ENCODE measurements around the gene ITGB1. TPM values are rescaled to one million over a fixed set of nuclear protein-coding genes. Genes with fewer than 3 reads are reported as not detected.

ITGB1 gene
- total and polyA plus RNA-seq, 2 of the 8 experiments (the other 6 are each of a cell fraction or from before 2014, with no cell fraction given) = 82.7 to 321 TPM

GRCh38 chr10:32909456-32909855 lies 48.6 kb downstream of the ITGB1 start:
- CTCF ChIA-PET (ENCODE audit: partially characterized antibody) = no interaction called here

More at GRCh38 chr10:32909456-32909855, 48.6 kb downstream of the ITGB1 start:
- POLR2A ChIA-PET (ENCODE audit: partially characterized antibody) = interaction anchor here (1.6 kb wide), 1 partner anchor 14 kb away, joined by 3 read pairs; no protein-coding TSS in a partner anchor
- no peak overlapping the region for H3K4me2 ChIP-seq (ENCODE audit: insufficient read depth in 1 of 2, low read depth in 2 of 2, low read length in 2 of 2)
- no peak overlapping the region for H3K9ac ChIP-seq (replicated peaks in 1 of 4; ENCODE audit: extremely low read depth in 1 of 4, low read depth in 3 of 4, low read length in 3 of 4)
- no peak overlapping the region for H3K18ac ChIP-seq (ENCODE audit: extremely low read depth, low read length)
- no peaks in the 10 kb centered on the region for H3K27me3 ChIP-seq (replicated peaks in 1 of 4; ENCODE audit: control insufficient read depth in 3 of 4, extremely low read depth in 1 of 4, insufficient read depth in 3 of 4, low read length in 3 of 4)
- no peak overlapping the region for H2AK5ac ChIP-seq (ENCODE audit: low read depth, low read length)
- H3K79me2 ChIP-seq (ENCODE audit: control insufficient read depth in 1 of 2, insufficient read depth in 2 of 2, low read length in 2 of 2) = no peaks in the 10 kb centered on the region
- H3K14ac ChIP-seq (ENCODE audit: insufficient read length) = no peak overlapping the region
- no peak overlapping the region for H2BK120ac ChIP-seq (replicated peaks; ENCODE audit: low read depth, low read length)
- H4K8ac ChIP-seq (ENCODE audit: extremely low read depth, insufficient read depth, low read length) = no peak overlapping the region
- H3K23me2 ChIP-seq (ENCODE audit: low read depth, low read length) = no peaks in the 10 kb centered on the region
- H3K9me3 ChIP-seq (ENCODE audit: insufficient read depth in 2 of 2, low read depth in 1 of 2, low read length in 1 of 2) = no peaks in the 10 kb centered on the region
- H2AFZ ChIP-seq (ENCODE audit: low read length) = no peak overlapping the region
- no peak overlapping the region for H2BK12ac ChIP-seq (ENCODE audit: low read depth, low read length)
- no peaks in the 10 kb centered on the region for H3K79me1 ChIP-seq (ENCODE audit: low read depth, low read length)
- no peaks in the 10 kb centered on the region for H3K4me1 ChIP-seq (replicated peaks in 1 of 4; ENCODE audit: control insufficient read depth in 3 of 4, insufficient read depth in 4 of 4, low read length in 3 of 4)
- no peak overlapping the region for H3K4me3 ChIP-seq (ENCODE audit: extremely low read depth in 1 of 4, insufficient read depth in 2 of 4, low read depth in 3 of 4, low read length in 4 of 4)
- H2BK15ac ChIP-seq (ENCODE audit: low read length) = no peak overlapping the region
- TF ChIP-seq POLR2A (IDR thresholded peaks at IDR 0.05; ENCODE audit: control extremely low read depth in 1 of 2, low read depth in 2 of 2, low read length in 2 of 2) = no peak
- no peak for TF ChIP-seq CEBPB (IDR thresholded peaks at IDR 0.05; ENCODE audit: low read depth, low read length)
- no peak for TF ChIP-seq PHF8 (conservative IDR thresholded peaks at IDR 0.05; ENCODE audit: low read depth, low read length)
- TF ChIP-seq NANOG (IDR thresholded peaks at IDR 0.05; ENCODE audit: insufficient read depth, low read depth, low read length, poor library complexity, severe bottlenecking) = no peak
- TF ChIP-seq TAF1 (IDR thresholded peaks at IDR 0.05; ENCODE audit: low read depth, low read length) = no peak
- no peak for TF ChIP-seq ASH2L (IDR thresholded peaks at IDR 0.05; ENCODE audit: low read length)
- no peak for TF ChIP-seq SUZ12 (IDR thresholded peaks at IDR 0.05; ENCODE audit: low read length)
- TF ChIP-seq CREB1 (IDR thresholded peaks at IDR 0.05) = no peak
- no peak for TF ChIP-seq TEAD4 (IDR thresholded peaks at IDR 0.05; ENCODE audit: low read depth, low read length)
- TF ChIP-seq, protein P1, sequence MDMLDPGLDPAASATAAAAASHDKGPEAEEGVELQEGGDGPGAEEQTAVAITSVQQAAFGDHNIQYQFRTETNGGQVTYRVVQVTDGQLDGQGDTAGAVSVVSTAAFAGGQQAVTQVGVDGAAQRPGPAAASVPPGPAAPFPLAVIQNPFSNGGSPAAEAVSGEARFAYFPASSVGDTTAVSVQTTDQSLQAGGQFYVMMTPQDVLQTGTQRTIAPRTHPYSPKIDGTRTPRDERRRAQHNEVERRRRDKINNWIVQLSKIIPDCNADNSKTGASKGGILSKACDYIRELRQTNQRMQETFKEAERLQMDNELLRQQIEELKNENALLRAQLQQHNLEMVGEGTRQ (IDR thresholded peaks at IDR 0.05; ENCODE audit: low read length) = no peak
- no peak for TF ChIP-seq BACH1 (IDR thresholded peaks at IDR 0.05; ENCODE audit: low read length)
- H4K5ac ChIP-seq (ENCODE audit: insufficient read length, low read depth, low read length) = no peak overlapping the region
- 86% methylated on average over 1 of the region's 1 CpG; no CpG with 5 or more reads in 1 of the 2 experiments for WGBS, 2 experiments (ENCODE audit: extremely low coverage in 1 of 2, insufficient coverage in 1 of 2, insufficient read length in 1 of 2, insufficient replicate concordance in 2 of 2, low coverage in 1 of 2, low lambda C conversion rate in 2 of 2, missing lambda C conversion rate in 1 of 2)
- DNase-seq (ENCODE audit: low read depth in 1 of 2, low spot score in 2 of 2) (no peak), FAIRE-seq (no peak)
- H2BK20ac ChIP-seq (ENCODE audit: low read length) = no peak overlapping the region
- no peaks in the 10 kb centered on the region for H4K20me1 ChIP-seq (replicated peaks in 1 of 2; ENCODE audit: control insufficient read depth in 1 of 2, insufficient read depth in 2 of 2, low read length in 2 of 2)
- no peak overlapping the region for H3K27ac ChIP-seq (ENCODE audit: low read depth, low read length)
- no peak overlapping the region for H3K23ac ChIP-seq (ENCODE audit: insufficient read length)
- H4K91ac ChIP-seq (replicated peaks; ENCODE audit: insufficient read length, low read length) = no peak overlapping the region
- no peak overlapping the region for H3K4ac ChIP-seq (replicated peaks; ENCODE audit: insufficient read length, low read depth, low read length)
- no peak overlapping the region for H3K56ac ChIP-seq (replicated peaks; ENCODE audit: insufficient read length, low read depth, low read length)
- no peak overlapping the region for H2BK5ac ChIP-seq (ENCODE audit: low read depth, low read length)
- peaks cover 10 to 43% (median 27%) of the 10 kb centered on the region in 4 experiments; a peak in 7 of 8 replicates for H3K36me3 ChIP-seq (ENCODE audit: control insufficient read depth in 2 of 4, insufficient read depth in 4 of 4, low read length in 3 of 4)

Data from H1 (cell line).